NK-92 treated with Interleukin-12 subunit alpha and Interleukin-12 subunit beta, amount 100 ng/mL, for 24 hours (cell line): ENCODE results near the gene FYN.

ENCODE experiments used
- DNase-seq: peaks from one replicate; lab custom pipeline; 2025; lab: John Stamatoyannopoulos, UW

The FYN gene

DNA sequence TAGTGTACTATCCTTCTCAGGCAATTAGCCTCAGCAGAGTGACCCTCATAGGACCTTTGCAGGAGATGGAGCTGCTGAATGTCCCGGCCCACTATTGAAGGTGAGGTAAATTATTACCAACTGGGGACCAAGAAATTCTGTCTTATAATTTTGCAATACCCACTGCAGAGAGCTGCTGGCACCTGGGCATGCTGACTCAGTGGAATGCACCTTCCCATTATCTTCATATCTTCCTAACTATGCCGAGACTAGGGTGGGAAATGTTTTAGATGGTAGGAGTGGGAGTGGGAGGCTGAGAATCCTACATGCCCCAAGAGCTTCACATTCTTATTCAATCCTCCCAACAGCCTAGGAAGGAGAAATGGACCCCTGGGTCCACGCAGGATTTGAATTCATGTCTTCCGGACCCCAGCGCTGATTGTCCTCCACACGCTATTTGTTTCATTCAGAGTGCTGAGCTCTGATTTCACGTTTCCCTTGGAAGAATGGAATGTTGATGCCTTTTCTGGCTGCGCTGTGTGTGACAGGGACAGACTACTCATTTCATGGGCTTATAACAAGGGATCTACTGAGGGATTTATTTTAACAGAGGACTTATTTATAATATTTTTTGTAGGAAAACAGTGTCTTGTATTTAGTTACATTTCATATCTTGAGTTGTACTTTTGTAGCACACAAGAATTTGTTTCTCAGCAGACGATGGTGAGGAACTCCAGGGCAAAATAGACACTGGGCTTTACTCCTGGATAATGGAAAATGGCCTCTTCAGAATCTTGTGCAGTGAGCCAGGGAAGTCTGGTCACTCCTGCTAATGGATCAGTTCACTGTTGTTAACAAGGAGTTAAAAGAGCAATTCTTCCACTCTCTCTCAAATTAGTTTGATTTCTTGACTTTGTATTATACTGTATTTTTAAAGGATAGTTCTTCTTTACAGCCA is 66.4 kb downstream of the FYN start:
- no peak for DNase-seq

DNA sequence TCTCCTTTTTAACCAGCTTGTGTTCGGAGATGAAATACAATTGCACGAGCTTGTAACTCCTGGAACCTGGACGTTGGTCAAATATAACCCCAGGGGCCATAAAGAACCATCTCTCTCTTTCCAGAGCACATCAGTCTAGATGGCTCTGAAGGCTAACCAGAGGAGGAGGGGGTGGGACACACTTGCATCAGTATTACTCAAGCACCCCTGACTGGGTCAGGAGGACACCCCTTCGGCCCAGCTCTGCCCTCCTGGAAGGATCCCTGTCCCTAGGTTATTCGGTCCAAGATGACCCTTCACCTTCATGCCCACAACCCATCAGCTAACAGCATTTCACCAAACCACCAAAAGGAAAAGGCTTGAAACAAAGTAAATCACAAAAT is 67.1 kb downstream of the FYN start:
- no peak for DNase-seq

GRCh38 chr6:111805511-111806164 is 67.6 kb downstream of the FYN start:
- DNase-seq = peak; percentile 30

- DNase-seq = peak; percentile 65
These were observed 68.5 kb downstream of the FYN start for GRCh38 chr6:111804627-111805235.

DNA sequence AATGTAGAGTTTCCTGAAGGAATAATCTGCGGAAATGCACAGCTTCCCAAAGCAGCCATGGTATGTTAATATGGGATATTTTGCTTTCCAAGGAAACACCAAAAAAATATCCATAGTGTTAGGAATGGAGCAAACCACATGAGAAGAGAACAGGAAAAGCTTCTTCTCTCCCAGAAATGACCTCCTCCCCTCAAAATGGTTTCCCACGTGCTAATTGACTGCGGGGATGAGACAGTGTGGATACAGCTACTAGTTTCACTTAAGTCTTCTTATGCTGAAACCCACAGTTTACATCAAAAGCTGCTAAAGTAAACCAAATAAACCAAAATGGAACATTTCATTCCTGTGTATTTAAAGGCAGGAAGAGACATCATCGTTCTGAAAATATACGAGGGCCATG is 69.4 kb downstream of the FYN start:
- DNase-seq = no peak

DNA sequence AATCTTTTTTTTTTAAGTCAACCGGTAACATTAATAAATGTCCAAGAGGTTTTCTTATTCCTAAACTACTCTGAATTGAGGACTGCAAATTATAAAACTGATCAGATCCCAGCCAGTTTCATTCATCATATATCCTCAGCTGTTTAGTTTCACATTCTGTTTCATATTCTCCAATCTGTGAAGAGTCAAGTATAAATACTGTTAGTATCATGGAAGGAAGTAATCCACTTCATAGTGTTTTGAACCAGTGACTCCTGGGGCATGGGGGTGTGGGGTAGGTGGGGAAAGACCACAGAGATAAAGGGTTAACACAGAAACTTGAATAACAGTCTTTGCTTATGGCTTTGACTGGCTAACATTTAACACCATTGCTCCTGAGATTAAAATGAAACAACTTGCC is 69.9 kb downstream of the FYN start:
- DNase-seq = no peak

DNA sequence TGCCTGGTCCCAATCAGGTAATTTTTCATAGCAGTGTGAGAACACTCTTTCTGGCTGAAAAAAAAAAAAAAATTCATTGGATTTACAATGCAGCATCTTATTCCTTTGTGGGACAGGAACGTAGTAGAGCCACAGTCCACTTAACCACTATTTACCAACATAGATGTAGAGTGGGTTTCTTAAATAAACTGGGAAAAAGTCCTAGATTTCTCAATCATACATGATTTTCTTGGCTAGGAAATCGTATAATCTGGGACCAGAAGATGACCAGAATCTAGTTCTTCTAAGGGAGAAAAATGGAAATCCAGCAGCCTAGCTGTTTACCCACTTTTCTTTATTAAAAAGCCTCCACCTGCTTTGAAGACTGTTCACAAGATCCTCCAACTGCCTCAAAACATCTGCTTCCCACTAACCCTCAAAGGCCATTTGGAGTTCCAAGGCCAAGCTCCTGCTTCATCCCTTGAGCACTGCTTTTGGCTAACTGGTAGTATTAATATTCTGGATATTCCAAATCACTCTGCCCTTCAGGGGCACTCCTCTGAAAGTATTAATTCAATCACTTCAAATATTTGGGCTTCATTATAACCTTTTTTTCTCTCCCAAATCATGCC is 70.4 kb downstream of the FYN start:
- DNase-seq = no peak

DNA sequence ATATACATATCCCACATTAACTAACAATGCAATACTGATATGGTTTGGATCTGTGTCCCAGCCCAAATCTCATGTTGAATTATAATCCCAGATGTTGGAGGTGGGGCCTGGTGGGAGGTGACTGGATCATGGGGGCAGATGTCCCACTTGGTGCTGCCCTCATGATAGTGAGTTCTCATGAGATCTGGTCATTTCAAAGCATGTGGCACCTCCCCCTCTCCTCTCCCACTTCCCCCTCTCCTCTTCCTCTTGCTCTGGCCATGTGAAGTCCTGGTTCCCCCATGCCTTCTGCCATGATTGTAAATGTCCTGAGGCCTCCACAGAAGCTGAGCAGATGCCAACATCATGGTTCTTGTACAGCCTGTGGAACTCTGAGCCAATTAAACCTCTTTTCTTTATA is 71.2 kb downstream of the FYN start:
- DNase-seq = no peak

GRCh38 chr6:111800821-111801220 is 72.4 kb downstream of the FYN start:
- DNase-seq = no peak

GRCh38 chr6:111800259-111800765 is 72.9 kb downstream of the FYN start:
- DNase-seq = no peak

- no peak for DNase-seq
These were observed 73.5 kb downstream of the FYN start for GRCh38 chr6:111799576-111800258.

DNA sequence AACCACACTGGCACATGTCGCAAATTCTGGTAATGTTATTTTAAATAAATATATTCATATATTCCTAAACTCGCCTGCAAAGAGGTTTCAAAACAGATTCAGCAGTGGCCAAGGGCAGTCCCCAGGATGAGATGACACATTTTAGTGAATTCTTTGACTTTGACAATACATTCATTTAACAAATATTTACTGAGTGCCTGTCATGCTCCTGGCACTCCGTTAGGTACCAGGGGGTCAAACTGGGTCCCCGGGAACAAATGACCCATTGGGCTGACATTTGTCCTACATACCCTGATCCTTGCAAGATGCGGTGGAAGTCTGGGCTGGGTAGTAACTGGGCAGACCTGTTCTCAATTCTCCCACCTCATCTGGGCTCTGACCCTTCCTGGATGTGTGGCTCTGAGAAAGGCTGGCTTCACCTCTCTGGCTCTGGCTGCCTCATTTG is 74.9 kb downstream of the FYN start:
- no peak for DNase-seq

GRCh38 chr6:111796310-111796918 is 76.8 kb downstream of the FYN start:
- no peak for DNase-seq

DNA sequence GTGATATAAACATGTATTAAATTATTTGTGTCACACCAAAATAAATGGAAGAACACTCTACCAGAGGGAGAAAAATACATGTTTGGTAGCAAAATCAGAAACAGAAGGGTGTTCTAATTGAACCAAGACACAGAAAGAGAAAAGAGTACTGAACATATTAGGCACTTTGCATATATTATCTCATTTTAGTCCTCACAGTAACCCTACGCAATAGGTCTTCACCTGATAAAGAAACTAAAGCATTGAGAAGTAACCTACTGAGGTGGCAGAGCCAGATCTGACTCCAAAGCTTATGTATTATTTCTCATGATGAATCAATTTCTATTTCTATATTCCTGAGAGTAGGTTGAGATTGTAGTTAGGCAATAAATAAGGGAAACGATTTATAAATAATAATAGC is 77.7 kb downstream of the FYN start:
- no peak for DNase-seq

DNA sequence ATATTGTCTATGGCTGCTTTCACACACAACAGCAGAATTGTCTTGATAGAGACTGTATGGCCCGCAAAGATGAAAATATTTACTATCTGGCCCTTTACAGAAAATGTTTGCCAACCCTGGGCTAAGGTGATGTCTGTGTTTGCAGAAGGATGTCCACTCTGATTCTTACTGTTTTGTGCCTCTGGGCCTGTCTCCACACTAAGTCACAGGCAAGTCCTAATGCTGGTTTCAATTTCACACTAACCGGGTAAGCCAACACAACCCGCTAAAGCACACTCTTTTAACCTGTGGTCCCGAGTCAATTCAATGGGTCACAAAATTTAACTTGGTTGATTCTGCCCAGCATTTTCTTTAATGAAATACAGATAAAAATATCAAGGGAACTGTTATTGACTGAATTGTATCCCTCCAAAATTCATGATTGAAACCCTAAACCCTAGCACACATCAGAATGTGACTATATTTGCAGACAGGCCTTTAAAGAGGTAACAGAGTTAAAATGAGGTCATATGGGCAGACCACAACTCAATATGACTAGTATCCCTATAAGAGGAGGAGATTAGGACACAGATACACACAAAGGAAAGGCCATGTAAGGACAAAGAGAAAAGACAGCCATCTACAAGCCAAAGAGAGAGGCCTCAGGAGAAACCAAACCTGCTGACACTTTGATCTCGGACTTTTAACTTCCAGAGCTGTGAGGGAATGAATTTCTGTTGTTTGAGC is 78.4 kb downstream of the FYN start:
- no peak for DNase-seq

GRCh38 chr6:111794300-111794699 is 79.0 kb downstream of the FYN start:
- DNase-seq = no peak

DNA sequence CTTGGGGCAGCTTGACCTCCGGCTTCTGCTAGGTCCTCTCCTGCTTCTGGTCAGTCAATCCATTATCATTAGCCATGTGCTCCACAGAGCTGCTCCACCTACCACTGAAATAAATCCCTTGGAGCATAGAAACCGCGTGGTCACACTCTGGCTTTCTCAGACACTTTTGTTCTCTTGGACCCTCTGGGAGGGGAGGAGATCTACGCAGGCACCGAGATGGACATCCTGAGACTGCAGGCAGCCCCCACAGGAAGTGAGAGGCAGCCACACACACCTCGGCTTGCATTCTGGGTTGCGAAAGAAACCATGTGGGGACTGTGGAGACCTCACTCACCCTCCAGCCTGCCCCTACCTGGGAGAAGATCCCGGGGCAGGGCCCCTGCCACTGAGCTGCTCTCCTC is 79.5 kb downstream of the FYN start:
- DNase-seq = peak; percentile 82

- DNase-seq = no peak
These were observed 80.1 kb downstream of the FYN start for GRCh38 chr6:111792914-111793700.

GRCh38 chr6:111792241-111792640 is 81.0 kb downstream of the FYN start:
- no peak for DNase-seq

DNA sequence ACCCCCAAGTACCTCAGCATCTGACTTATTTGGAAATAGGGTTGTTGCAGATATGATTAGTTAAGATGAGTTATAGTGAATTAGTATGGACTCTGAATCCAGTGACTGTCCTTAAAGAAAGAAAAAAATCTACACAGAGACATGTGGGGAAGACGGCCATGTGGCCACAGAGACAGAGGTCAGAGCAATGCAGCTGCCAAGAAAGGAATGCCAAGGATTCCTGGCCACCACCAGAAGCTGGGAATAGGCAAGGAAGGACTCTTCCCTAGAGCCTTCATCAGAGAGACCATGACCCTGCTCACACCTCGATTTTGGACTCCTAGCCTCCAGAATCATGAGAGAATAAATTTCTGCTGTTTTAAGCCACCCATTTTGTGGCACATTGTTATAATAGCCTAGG is 81.8 kb downstream of the FYN start:
- DNase-seq = no peak
